Thyroid gland (tissue), 4 donors: ENCODE results near the gene DNAJB1. TPM values are rescaled to one million over a fixed set of nuclear protein-coding genes. Genes with fewer than 3 reads are reported as not detected.

ENCODE experiments used
- DNase-seq, 2 donors: peaks; one replicate each; pipeline ENCODE4 v3.0.0-alpha.2; 2019
- H3K27ac ChIP-seq, 3 donors: fragments of 200-600 bp; sonication (generic); 1 replicate in 2 of 3; 2 replicates in 1 of 3; pipeline ENCODE4 v1.5.1; 2016 to 2019; ENCODE audit warnings: mild to moderate bottlenecking in 1 of 3, moderate library complexity in 1 of 3
- H3K27me3 ChIP-seq: fragments of 200-600 bp; sonication (generic); one replicate; pipeline ENCODE4 v1.5.1; 2019
- H3K36me3 ChIP-seq, 2 donors: fragments of 200-600 bp; sonication (generic); one replicate each; pipeline ENCODE4 v1.5.1; 2016 to 2019
- H3K4me1 ChIP-seq, 2 donors: fragments of 200-600 bp; sonication (generic); one replicate each; pipeline ENCODE4 v1.5.1; 2017 to 2019
- H3K4me3 ChIP-seq, 3 donors: fragments of 200-600 bp; sonication (generic); replicated peaks in 1 of 3; 1 replicate in 2 of 3; 2 replicates in 1 of 3; pipeline ENCODE4 v1.5.1; 2016; ENCODE audit warnings: mild to moderate bottlenecking in 1 of 3
- H3K9me3 ChIP-seq: fragments of 200-600 bp; sonication (generic); one replicate; pipeline ENCODE4 v1.5.1; 2017
- CTCF ChIP-seq, 6 experiments: fragments of 200-600 bp in 3 of 6; fragments of 450-650 bp in 3 of 6; sonication (generic) in 3 of 6; IDR thresholded peaks; one replicate each; pipeline ENCODE4 v1.5.1; 2016 to 2019; ENCODE audit warnings: antibody characterized with exemption in 6 of 6, mild to moderate bottlenecking in 2 of 6, inconsistent platforms in 1 of 6, moderate library complexity in 1 of 6
- POLR2A ChIP-seq, 2 donors: fragments of 450-650 bp; IDR thresholded peaks; one replicate each; pipeline ENCODE4 v1.6.1; 2017; ENCODE audit warnings: antibody characterized with exemption in 2 of 2, mild to moderate bottlenecking in 2 of 2, moderate library complexity in 1 of 2
- WGBS, 2 donors: methylation state at CpG; one replicate each; pipeline ENCODE4 v1.1.5; 2017; 5-methylcytosine and 5-hydroxymethylcytosine counted together
- intact Hi-C: fragments of 100-400 bp; cut with DNase I; formaldehyde crosslinking; loops from one replicate; pipeline ENCODE4 v1.15.1; 2023
- total RNA-seq, 4 donors: library from RNA; depleted of rRNA; stranded (reverse); fragments of >200 nt; gene quantifications; one replicate each; pipeline ENCODE4 v1.2.3, GENCODE V29; 2016

The DNAJB1 gene
- total RNA-seq, 4 donors from 2014 or later, result 49.1 to 61.1 (median 55.3) TPM

- 1% methylated on average over 40 to 53 of the region's 59 CpGs for WGBS, 2 donors
- Histone ChIP-seq H3K4me3 (peak within 1 kb of the TSS; percentile 64 to 76 (median 71)), H3K4me1 (peaks cover 0 to 6% of the 10 kb centered on the region in 2 donors), H3K9me3 (no peaks in the 10 kb centered on the region), H3K27me3 (no peaks in the 10 kb centered on the region), H3K27ac (peak within 1 kb of the TSS; percentile 72 to 93 (median 91)), H3K36me3 (no peaks in the 10 kb centered on the region)
- TF ChIP-seq CTCF (IDR thresholded peaks at IDR 0.05) (no peak), POLR2A (IDR thresholded peaks at IDR 0.05) (peak; percentile 93 to 99)
- intact Hi-C loops, result no loop called here
- DNase-seq, result peak; percentile 100
Measured at GRCh38 chr19:14529254-14530004, 11.2 kb upstream of the DNAJB1 start, which contains the start of gene TECR. TECR (plus strand) TSS chr19:14529594; CDS start chr19:14529697, 103 bp downstream.

GRCh38 chr19:14528419-14529253 lies 10.4 kb upstream of the DNAJB1 start:
- Histone ChIP-seq H3K4me3 (peak overlapping the region; percentile 9 to 64 (median 35)), H3K36me3 (no peaks in the 10 kb centered on the region), H3K4me1 (peaks cover 0 to 6% of the 10 kb centered on the region in 2 donors), H3K27ac (peak overlapping the region in 2 of 3 donors; percentile 35 to 73), H3K9me3 (no peaks in the 10 kb centered on the region), H3K27me3 (no peaks in the 10 kb centered on the region)
- DNase-seq, result peak in 1 of 2 donors; percentile 36
- TF ChIP-seq CTCF (IDR thresholded peaks at IDR 0.05) (no peak), POLR2A (IDR thresholded peaks at IDR 0.05) (no peak)
- WGBS, 2 donors, result 38 to 39% methylated on average over 39 of the region's 39 CpGs
- intact Hi-C loops, result no loop called here

GRCh38 chr19:14526423-14526822 lies 8.2 kb upstream of the DNAJB1 start:
- DNase-seq, result no peak
- TF ChIP-seq CTCF (IDR thresholded peaks at IDR 0.05), result no peak
- no peak for TF ChIP-seq POLR2A (IDR thresholded peaks at IDR 0.05)
- Histone ChIP-seq H3K4me3 (no peak overlapping the region), H3K27ac (no peak overlapping the region), H3K4me1 (peaks cover 0 to 6% of the 10 kb centered on the region in 2 donors), H3K9me3 (no peaks in the 10 kb centered on the region), H3K36me3 (no peaks in the 10 kb centered on the region), H3K27me3 (no peaks in the 10 kb centered on the region)
- intact Hi-C loops, result no loop called here
- whole genome bisulfite sequencing, 2 donors, result 81 to 82% methylated on average over 4 of the region's 4 CpGs

- no peaks in the 10 kb centered on the region for H3K9me3 ChIP-seq
- peaks cover 0 to 4% of the 10 kb centered on the region in 2 donors for H3K4me1 ChIP-seq
- H3K27me3 ChIP-seq, result no peaks in the 10 kb centered on the region
- no peak overlapping the region for H3K27ac ChIP-seq
- WGBS, 2 donors, result 64 to 66% methylated on average over 6 of the region's 6 CpGs
- intact Hi-C loops, result no loop called here
- no peak overlapping the region for H3K4me3 ChIP-seq
- DNase-seq, result no peak
- TF ChIP-seq CTCF (IDR thresholded peaks at IDR 0.05) (no peak), POLR2A (IDR thresholded peaks at IDR 0.05) (no peak)
- H3K36me3 ChIP-seq, result no peaks in the 10 kb centered on the region
Measured at GRCh38 chr19:14525729-14526128, 7.5 kb upstream of the DNAJB1 start.
